WI38 (cell line): ENCODE data around the gene PTRHD1.

Experiments used
- H3K4me3 ChIP-seq: 2 replicates; pipeline ENCODE4 v1.5.1; 2011; ENCODE audit warnings: low read depth, mild to moderate bottlenecking, control low read depth, low read length
- CTCF ChIP-seq: IDR thresholded peaks from 2 replicates; pipeline ENCODE4 v1.5.1; 2012; ENCODE audit warnings: low read depth, mild to moderate bottlenecking, control low read depth, low read length

PTRHD1 gene

GRCh38 chr2:24797644-24798043, 4.5 kb upstream of the PTRHD1 start:
- TF ChIP-seq CTCF = no peak
- no peak overlapping the region for H3K4me3 ChIP-seq

- peak overlapping the region; percentile 86 for H3K4me3 ChIP-seq
- no peak for TF ChIP-seq CTCF
Measured at GRCh38 chr2:24793761-24794435, 707 bp upstream of the PTRHD1 start.

GRCh38 chr2:24792542-24792873, 683 bp downstream of the PTRHD1 start:
- TF ChIP-seq CTCF = no peak
- H3K4me3 ChIP-seq = peak overlapping the region; percentile 86

GRCh38 chr2:24791452-24791851, 1.7 kb downstream of the PTRHD1 start:
- TF ChIP-seq CTCF = no peak
- no peak overlapping the region for H3K4me3 ChIP-seq

GRCh38 chr2:24788816-24789215, 4.4 kb downstream of the PTRHD1 start:
- no peak overlapping the region for H3K4me3 ChIP-seq
- TF ChIP-seq CTCF = no peak

- TF ChIP-seq CTCF = no peak
- H3K4me3 ChIP-seq = no peak overlapping the region
Measured at GRCh38 chr2:24787532-24787931, 5.7 kb downstream of the PTRHD1 start.

GRCh38 chr2:24785671-24786321, 7.4 kb downstream of the PTRHD1 start:
- H3K4me3 ChIP-seq = no peak overlapping the region
- TF ChIP-seq CTCF = no peak
